ENCODE measurements around the gene FAM50A.
"Not testable (repeated sequence)": the region's sequence is repeated elsewhere in the genome, so short reads cannot be mapped to it uniquely, and the experiment has no call there.

Gene FAM50A

GRCh38 chrX:154486052-154486395 is 42.1 kb downstream of the FAM50A start:
- peak; percentile 57 for DNase-seq

- peak; percentile 93 for DNase-seq
These were observed 42.7 kb downstream of the FAM50A start, which contains the start of gene UBL4A for GRCh38 chrX:154486396-154487207. UBL4A (minus strand) TSS chrX:154486615; CDS start chrX:154486584, 31 bp downstream.

GRCh38 chrX:154487518-154488290 is 43.8 kb downstream of the FAM50A start:
- peak; percentile 49 for DNase-seq

GRCh38 chrX:154488336-154489075 is 44.6 kb downstream of the FAM50A start:
- peak; percentile 35 for DNase-seq

GRCh38 chrX:154489182-154489581 is 45.2 kb downstream of the FAM50A start:
- DNase-seq = peak; percentile 34

GRCh38 chrX:154490021-154490413 is 46.1 kb downstream of the FAM50A start:
- peak; percentile 61 for DNase-seq

- peak; percentile 98 for DNase-seq
These were observed 46.6 kb downstream of the FAM50A start, which contains the start of gene SLC10A3 for GRCh38 chrX:154490414-154491083. SLC10A3 (minus strand) TSS chrX:154490629; CDS start chrX:154488940, 1,689 bp downstream.

GRCh38 chrX:154494715-154495114 is 50.8 kb downstream of the FAM50A start:
- no peak for DNase-seq

GRCh38 chrX:154495472-154495922 is 51.6 kb downstream of the FAM50A start:
- no peak for DNase-seq

GRCh38 chrX:154496591-154497137 is 52.7 kb downstream of the FAM50A start:
- not testable (repeated sequence) for DNase-seq
